Tongue (tissue), 3 donors: Measurements from ENCODE around the gene PRDM13. TPM values are rescaled to one million over a fixed set of nuclear protein-coding genes. Genes with fewer than 3 reads are reported as not detected.
"Not testable (repeated sequence)": the region's sequence is repeated elsewhere in the genome, so short reads cannot be mapped to it uniquely, and the experiment has no call there.

Experiments used
- DNase-seq: peaks from one replicate; pipeline ENCODE4 v3.0.0-alpha.2; 2015
- small RNA-seq: library from RNA; depleted of rRNA; stranded (forward); fragments of <200 nt; gene quantifications from one replicate; pipeline ENCODE3, GENCODE V24; 2014; ENCODE audit warnings: low replicate concordance
- total RNA-seq: library from RNA; depleted of rRNA; stranded (reverse); fragments of >200 nt; gene quantifications from one replicate; pipeline ENCODE4 v1.2.3, GENCODE V29; 2014

The PRDM13 gene
- total RNA-seq, 1 donor from 2014 or later = not detected

DNA sequence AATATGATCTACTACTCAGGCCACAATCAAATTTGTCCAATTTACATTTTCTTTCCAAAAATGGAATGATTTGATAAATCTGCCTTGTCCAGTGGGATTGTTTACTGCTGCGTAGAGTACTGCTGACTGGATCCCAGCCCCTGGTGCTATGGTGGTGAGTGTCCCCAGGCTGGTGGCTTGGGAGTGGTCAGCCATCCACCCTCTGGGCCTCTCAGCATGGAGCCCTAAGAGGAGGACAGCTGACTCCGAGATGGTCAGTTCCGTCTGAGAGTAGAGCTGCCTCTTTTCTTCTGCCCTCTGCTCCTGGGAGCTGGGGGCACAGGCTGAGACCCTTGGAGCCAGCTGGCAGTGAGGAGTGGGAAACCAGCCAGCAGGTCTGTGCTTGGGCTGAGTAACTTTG, 22.7 kb downstream of the PRDM13 start:
- no peak for DNase-seq

DNA sequence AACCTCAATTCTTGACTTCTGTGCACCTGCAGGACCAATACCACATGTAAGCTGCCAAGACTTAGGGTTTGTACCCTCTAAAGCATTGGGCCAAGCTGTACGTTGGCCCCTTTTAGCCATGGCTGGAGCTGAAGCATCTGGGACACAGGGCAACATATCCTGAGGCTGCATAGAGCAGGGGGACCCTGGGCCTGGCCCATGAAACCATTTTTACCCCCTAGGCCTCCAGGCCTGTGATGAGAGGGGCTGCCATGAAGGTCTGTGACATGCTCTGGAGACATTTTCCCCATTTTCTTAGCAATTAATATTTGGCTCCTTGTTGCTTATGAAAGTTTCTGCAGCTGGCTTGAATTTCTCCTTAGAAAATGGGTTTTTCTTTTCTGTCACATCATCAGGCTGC, 31.0 kb downstream of the PRDM13 start:
- no peak for DNase-seq

DNA sequence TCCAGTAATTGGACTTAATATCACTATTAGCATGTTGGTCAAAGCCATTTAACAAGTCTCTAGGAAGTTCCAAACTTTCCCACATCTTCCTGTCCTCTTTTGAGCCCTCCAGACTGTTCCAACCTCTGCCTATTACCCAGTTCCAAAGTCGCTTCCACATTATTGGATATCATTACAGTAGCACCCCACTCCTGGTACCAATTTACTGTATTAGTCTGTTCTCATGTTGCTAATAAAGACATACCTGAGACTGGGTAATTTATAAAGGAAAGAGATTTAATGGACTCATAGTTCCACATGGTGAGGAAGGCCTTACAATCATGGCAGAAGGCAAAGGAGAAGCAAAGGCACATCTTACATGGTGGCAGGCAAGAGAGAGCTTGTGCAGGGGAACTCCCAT, 31.7 kb downstream of the PRDM13 start:
- not testable (repeated sequence) for DNase-seq

DNA sequence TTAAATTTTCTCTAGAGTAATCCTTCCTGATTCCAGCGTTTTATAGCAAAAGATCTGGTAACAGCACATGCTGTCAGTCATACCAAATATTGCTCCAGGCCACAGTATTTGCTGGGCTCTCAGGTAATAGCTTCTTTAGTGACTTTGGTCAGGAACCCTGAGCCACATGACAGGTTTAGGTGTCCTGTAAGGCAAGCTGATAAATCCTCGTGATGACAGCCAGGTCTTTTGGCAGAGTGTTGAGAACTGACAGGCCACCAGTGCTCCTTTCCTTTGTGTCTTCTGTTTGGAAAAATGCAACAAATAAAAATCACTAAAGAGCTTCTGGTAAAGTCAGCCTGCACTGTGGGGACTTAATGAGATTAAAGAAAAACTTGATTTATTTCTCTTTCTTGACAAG, 34.6 kb downstream of the PRDM13 start:
- DNase-seq = no peak

DNA sequence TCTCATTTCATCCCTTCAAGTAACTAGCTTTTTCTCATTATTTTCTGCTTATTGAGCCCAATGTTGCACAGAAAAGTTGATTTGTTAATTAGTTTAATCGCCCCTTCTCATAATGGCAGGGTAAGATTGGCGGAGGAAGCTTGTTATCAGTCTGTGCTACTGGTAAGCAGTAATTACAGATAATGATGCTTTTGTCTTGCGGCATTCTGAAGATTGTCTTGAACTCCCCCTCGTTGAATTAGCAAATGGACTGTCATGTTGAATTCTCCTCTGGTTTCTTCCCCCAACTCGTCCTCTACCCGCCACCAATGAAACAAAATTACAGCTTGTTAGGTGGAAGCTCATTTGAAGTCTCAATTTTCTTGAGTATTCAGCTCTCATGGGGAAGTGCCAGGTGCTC, 39.4 kb downstream of the PRDM13 start:
- no peak for DNase-seq

DNA sequence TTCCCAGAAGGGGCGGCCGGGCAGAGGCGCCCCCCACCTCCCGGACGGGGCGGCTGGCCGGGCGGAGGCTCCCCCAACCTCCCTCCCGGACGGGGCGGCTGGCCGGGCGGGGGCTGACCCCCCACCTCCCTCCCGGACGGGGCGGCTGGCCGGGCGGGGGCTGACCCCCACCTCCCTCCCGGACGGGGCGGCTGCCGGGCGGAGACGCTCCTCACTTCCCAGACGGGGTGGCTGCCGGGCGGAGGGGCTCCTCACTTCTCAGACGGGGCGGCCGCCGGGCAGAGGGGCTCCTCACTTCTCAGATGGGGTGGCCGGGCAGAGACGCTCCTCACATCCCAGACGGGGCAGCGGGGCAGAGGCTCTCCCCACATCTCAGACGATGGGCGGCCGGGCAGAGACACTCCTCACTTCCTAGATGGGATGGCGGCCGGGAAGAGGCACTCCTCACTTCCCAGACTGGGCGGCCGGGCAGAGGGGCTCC, 43.5 kb downstream of the PRDM13 start:
- not testable (repeated sequence) for DNase-seq

DNA sequence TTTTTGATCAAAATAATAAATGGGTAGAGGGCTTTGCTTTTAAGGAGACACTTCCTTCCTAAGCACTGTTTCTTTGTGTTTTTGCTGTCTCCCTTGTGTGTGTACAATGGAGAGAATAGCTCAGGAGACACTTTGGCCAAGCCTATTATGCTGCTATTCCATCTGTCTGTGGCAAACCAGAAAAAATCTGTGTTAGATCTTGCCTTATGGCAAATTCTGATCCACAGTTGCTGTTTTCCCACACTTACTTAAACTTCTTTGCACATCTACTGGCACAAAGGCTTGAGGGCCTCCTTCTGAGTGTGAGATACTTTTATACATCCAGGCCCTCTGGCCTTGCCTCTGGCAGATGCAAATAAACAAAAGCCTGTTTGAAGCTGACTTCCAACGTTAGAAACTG, 53.6 kb downstream of the PRDM13 start:
- DNase-seq = no peak

DNA sequence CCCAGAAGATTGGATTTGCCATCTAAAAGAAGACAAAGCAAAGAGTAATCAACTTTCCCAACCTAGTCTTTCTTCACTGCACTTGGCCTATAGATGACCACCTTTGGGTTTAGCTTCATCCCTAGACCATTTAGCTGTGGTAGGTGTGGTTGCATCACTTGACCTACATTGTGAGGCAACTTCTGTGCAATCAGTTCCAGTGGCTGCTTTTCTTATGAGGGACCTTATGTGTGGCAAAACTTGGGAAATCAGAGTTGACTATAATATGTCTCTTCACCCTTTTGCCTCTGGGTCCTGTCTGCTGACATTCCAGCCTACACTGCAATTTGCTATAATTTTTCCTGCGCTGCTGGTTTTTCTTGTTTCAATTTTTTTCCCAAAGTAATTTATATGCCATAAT, 55.2 kb downstream of the PRDM13 start:
- DNase-seq = no peak

DNA sequence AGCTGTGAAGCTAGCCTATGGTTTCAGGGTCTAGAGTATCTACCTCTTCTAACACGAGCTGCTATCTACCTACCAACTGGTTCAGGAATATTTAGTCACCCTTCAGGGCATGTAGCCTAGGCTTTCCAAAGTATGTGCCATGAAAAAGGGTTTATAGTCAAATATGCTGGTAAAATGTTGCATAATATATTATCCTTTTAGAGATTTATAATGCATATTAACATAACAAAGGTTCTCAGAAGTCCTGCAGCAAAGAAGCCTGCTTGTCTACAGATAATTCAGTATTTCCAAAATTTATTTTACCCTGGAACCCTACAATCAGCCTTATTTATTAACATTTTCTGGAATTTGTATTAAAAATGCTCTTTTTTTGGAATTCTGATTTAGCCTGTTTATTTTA, 56.0 kb downstream of the PRDM13 start:
- DNase-seq = no peak

Small RNA genes within 50 kb of the gene (small RNA-seq; reads per million reads assigned to genes)
- not detected for gene RF00019

Other genes with a start within 250 kb of the PRDM13 start
- gene COQ3, start 212.6 kb upstream of the PRDM13 start, total RNA-seq = 10.9 TPM
- 189 TPM for gene PNISR, start 181.5 kb upstream of the PRDM13 start, total RNA-seq
- gene USP45, start 91.4 kb upstream of the PRDM13 start, total RNA-seq = 14.3 TPM
- gene CCNC, start 38.2 kb upstream of the PRDM13 start, total RNA-seq = 57.5 TPM